PC-3 (cell line): Measurements from ENCODE around the gene STXBP4. TPM values are rescaled to one million over a fixed set of nuclear protein-coding genes. Genes with fewer than 3 reads are reported as not detected.

ENCODE experiments used
- ATAC-seq: fragments of 200-7000 bp; cut with Tn5 transposase; 2 replicates; pipeline ENCODE4 v1.9.1; 2020; ENCODE audit warnings: mild to moderate bottlenecking, moderate library complexity
- BruUV-seq: library from RNA; stranded (reverse); fragments of 400-500 nt; replicated peaks from 2 replicates; lab custom pipeline; 2021; lab: Mats Ljungman, UMichigan
- CTCF ChIA-PET: fragments of 300-600 bp; sonication (Branson Sonifier 250); formaldehyde crosslinking; loops from one replicate; lab custom pipeline; 2022; ENCODE audit warnings: antibody characterized with exemption; lab: Charles Lee
- POLR2A ChIA-PET: fragments of 300-600 bp; sonication (Branson Sonifier 250); formaldehyde crosslinking; loops from one replicate; lab custom pipeline; 2022; ENCODE audit warnings: antibody characterized with exemption; ENCODE audit not compliant: unreplicated experiment; lab: Charles Lee
- DNase-seq: peaks from one replicate; pipeline ENCODE4 v3.0.0-alpha.2; 2015
- H2AFZ ChIP-seq: fragments of 300-600 bp; sonication (generic); 2 replicates; pipeline ENCODE4 v1.6.0; 2016; ENCODE audit warnings: antibody characterized with exemption, low read length
- H3F3A ChIP-seq: fragments of 300-600 bp; sonication (generic); one replicate; pipeline ENCODE4 v1.6.0; 2017; ENCODE audit warnings: antibody characterized with exemption, low read length, control low read depth, mild to moderate bottlenecking; ENCODE audit not compliant: unreplicated experiment
- H3K27ac ChIP-seq: fragments of 300-600 bp; sonication (generic); 2 replicates; pipeline ENCODE4 v1.5.1; 2016; ENCODE audit warnings: mild to moderate bottlenecking, low read length
- H3K27me3 ChIP-seq: fragments of 300-600 bp; sonication (generic); 2 replicates; pipeline ENCODE4 v1.6.1; 2016; ENCODE audit warnings: low read length, mixed read lengths
- H3K36me3 ChIP-seq: fragments of 300-600 bp; sonication (generic); 2 replicates; pipeline ENCODE4 v1.6.1; 2016; ENCODE audit warnings: low read depth, mixed run types, low read length, mixed read lengths
- H3K4me1 ChIP-seq: fragments of 300-600 bp; sonication (generic); 2 replicates; pipeline ENCODE4 v1.5.1; 2016; ENCODE audit warnings: low read length; ENCODE audit not compliant: insufficient read depth
- H3K4me2 ChIP-seq: fragments of 300-600 bp; sonication (generic); 2 replicates; pipeline ENCODE4 v1.6.0; 2016; ENCODE audit warnings: low read length
- H3K4me3 ChIP-seq: fragments of 300-600 bp; sonication (generic); 2 replicates; pipeline ENCODE4 v1.5.1; 2016; ENCODE audit warnings: mild to moderate bottlenecking, low read length, mixed read lengths
- H3K79me2 ChIP-seq: fragments of 300-600 bp; sonication (generic); 2 replicates; pipeline ENCODE4 v1.6.1; 2017; ENCODE audit warnings: low read length, mixed read lengths
- H3K9ac ChIP-seq: fragments of 300-600 bp; sonication (generic); 2 replicates; pipeline ENCODE4 v1.6.0; 2016; ENCODE audit warnings: mild to moderate bottlenecking, low read length
- H3K9me2 ChIP-seq: fragments of 300-600 bp; sonication (generic); replicated peaks from 2 replicates; pipeline ENCODE4 v1.6.1; 2016; ENCODE audit warnings: mixed run types, low read length, mixed read lengths
- H3K9me3 ChIP-seq: fragments of 300-600 bp; sonication (generic); 2 replicates; pipeline ENCODE4 v1.6.1; 2016; ENCODE audit warnings: low read length, mixed read lengths
- H4K20me1 ChIP-seq: fragments of 300-600 bp; sonication (generic); 2 replicates; pipeline ENCODE4 v1.6.1; 2016; ENCODE audit warnings: low read length, mixed read lengths
- EZH2 ChIP-seq: fragments of 300-600 bp; sonication (generic); IDR thresholded peaks from one replicate; pipeline ENCODE4 v1.6.1; 2017; ENCODE audit warnings: antibody characterized with exemption, mild to moderate bottlenecking, low read length; ENCODE audit not compliant: unreplicated experiment
- EZH2phosphoT487 ChIP-seq: fragments of 300-600 bp; sonication (generic); IDR thresholded peaks from 2 replicates; pipeline ENCODE4 v1.6.1; 2018; ENCODE audit warnings: mild to moderate bottlenecking, antibody characterized with exemption, low read length, borderline replicate concordance
- intact Hi-C: fragments of 100-400 bp; cut with micrococcal nuclease; formaldehyde crosslinking; loops from 2 replicates; pipeline ENCODE4 v1.9.0; 2023
- total RNA-seq: library from RNA; depleted of rRNA; stranded (reverse); fragments of >200 nt; gene quantifications from 2 replicates; pipeline ENCODE4 v1.2.3, GENCODE V29; 2014
- TF ChIP-seq, protein P1 (sequence below): fragments of 300-600 bp; sonication (generic); conservative IDR thresholded peaks from 2 replicates; pipeline ENCODE4 v1.5.1; 2017; ENCODE audit warnings: antibody characterized with exemption, low read depth, mild to moderate bottlenecking, low read length

The STXBP4 gene
- total RNA-seq, 1 experiment from 2014 or later: 6.2 TPM

DNA sequence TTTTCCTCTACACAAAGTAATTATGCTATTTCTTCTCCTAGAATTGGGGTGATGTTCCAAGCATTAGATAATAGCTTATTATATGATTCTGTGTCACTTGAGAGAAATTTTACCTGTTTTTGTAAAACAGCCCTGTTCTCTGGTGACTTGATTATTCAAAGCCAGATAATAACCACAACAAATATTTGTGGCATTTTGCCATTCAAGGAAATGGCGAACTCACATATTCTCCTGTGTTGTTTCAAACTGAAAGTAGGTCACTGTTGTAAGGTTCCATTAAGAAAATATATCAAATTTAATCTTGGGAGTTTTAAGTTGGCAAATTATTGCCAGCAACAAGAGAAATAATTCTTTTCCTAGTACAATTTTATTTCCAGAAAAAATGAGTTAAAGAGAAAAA is 124.8 kb downstream of the STXBP4 start:
- BruUV-seq: no TSS peak
- DNase-seq: no peak
- ChIA-PET POLR2A (no interaction called here), CTCF (no interaction called here)
- ATAC-seq: no peak
- Histone ChIP-seq H3K27me3 (no peaks in the 10 kb centered on the region), H3F3A (no peaks in the 10 kb centered on the region), H3K9ac (no peak overlapping the region), H3K4me3 (no peak overlapping the region), H3K79me2 (no peaks in the 10 kb centered on the region), H3K9me2 (no peaks in the 10 kb centered on the region), H2AFZ (no peak overlapping the region), H3K4me2 (no peak overlapping the region), H3K27ac (no peak overlapping the region), H3K9me3 (no peaks in the 10 kb centered on the region), H3K36me3 (no peaks in the 10 kb centered on the region), H3K4me1 (peaks cover 18% of the 10 kb centered on the region), H4K20me1 (no peaks in the 10 kb centered on the region)
- TF ChIP-seq, protein P1, sequence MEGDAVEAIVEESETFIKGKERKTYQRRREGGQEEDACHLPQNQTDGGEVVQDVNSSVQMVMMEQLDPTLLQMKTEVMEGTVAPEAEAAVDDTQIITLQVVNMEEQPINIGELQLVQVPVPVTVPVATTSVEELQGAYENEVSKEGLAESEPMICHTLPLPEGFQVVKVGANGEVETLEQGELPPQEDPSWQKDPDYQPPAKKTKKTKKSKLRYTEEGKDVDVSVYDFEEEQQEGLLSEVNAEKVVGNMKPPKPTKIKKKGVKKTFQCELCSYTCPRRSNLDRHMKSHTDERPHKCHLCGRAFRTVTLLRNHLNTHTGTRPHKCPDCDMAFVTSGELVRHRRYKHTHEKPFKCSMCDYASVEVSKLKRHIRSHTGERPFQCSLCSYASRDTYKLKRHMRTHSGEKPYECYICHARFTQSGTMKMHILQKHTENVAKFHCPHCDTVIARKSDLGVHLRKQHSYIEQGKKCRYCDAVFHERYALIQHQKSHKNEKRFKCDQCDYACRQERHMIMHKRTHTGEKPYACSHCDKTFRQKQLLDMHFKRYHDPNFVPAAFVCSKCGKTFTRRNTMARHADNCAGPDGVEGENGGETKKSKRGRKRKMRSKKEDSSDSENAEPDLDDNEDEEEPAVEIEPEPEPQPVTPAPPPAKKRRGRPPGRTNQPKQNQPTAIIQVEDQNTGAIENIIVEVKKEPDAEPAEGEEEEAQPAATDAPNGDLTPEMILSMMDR: no peak
- no peak for TF ChIP-seq EZH2
- intact Hi-C loops: no loop called here

GRCh38 chr17:55098765-55099164 is 130.2 kb downstream of the STXBP4 start:
- intact Hi-C loops: no loop called here
- POLR2A ChIA-PET: no interaction called here
- no TSS peak for BruUV-seq

GRCh38 chr17:55110521-55110920 is 142.0 kb downstream of the STXBP4 start:
- ATAC-seq: no peak
- intact Hi-C loops: no loop called here
- Histone ChIP-seq H3K79me2 (no peaks in the 10 kb centered on the region), H4K20me1 (no peaks in the 10 kb centered on the region), H3K9me2 (no peaks in the 10 kb centered on the region), H3K4me2 (no peak overlapping the region), H3K4me3 (no peak overlapping the region), H3K9me3 (no peaks in the 10 kb centered on the region), H3K27me3 (no peaks in the 10 kb centered on the region), H2AFZ (no peak overlapping the region), H3F3A (no peaks in the 10 kb centered on the region), H3K9ac (no peak overlapping the region), H3K27ac (no peak overlapping the region), H3K36me3 (no peaks in the 10 kb centered on the region), H3K4me1 (no peaks in the 10 kb centered on the region)
- DNase-seq: no peak
- ChIA-PET POLR2A (no interaction called here), CTCF (no interaction called here)
- TF ChIP-seq, protein P1: no peak
- no peak for TF ChIP-seq EZH2phosphoT487
- TF ChIP-seq EZH2: no peak
- BruUV-seq: no TSS peak

More at GRCh38 chr17:55098765-55099164, 130.2 kb downstream of the STXBP4 start:
- no peaks in the 10 kb centered on the region for H4K20me1 ChIP-seq
- no peak overlapping the region for H3K9ac ChIP-seq
- H3K27me3 ChIP-seq: no peaks in the 10 kb centered on the region
- CTCF ChIA-PET: no interaction called here
- H3K4me3 ChIP-seq: no peak overlapping the region
- H3K79me2 ChIP-seq: no peaks in the 10 kb centered on the region
- H3K36me3 ChIP-seq: no peaks in the 10 kb centered on the region
- no peak overlapping the region for H3K4me2 ChIP-seq
- no peaks in the 10 kb centered on the region for H3K9me3 ChIP-seq
- DNase-seq (no peak), ATAC-seq (no peak)
- H3F3A ChIP-seq: no peaks in the 10 kb centered on the region
- H2AFZ ChIP-seq: no peak overlapping the region
- H3K9me2 ChIP-seq: no peaks in the 10 kb centered on the region
- no peaks in the 10 kb centered on the region for H3K4me1 ChIP-seq
- TF ChIP-seq EZH2phosphoT487 (no peak), EZH2 (no peak)
- TF ChIP-seq, protein P1: no peak
- H3K27ac ChIP-seq: no peak overlapping the region
